ENCODE measurements around the gene PCDHGB5. TPM values are rescaled to one million over a fixed set of nuclear protein-coding genes. Genes with fewer than 3 reads are reported as not detected.

PCDHGB5 gene
- total and polyA plus RNA-seq, 2 of the 13 experiments (the other 11 are each of a cell fraction or from before 2014, with no cell fraction given): 0.08 to 0.44 TPM

DNA sequence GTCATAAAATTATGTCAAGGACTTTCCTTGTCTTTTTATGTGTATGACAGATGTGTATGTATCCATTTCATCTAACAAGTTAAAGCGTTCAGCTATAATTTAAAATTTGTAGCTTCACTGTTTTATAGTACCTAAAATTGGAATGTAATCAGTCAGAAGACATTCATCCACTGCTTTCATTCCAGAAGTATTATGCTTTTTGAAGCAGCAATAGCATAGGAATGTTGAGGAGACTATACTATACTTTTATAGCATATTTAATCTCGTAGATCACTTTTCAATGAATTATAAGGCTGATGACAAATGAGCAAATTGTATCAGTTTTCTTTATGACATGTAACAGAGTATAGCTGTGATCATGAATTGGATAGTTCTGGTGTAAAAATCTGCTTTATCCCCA lies 39.5 kb downstream of the PCDHGB5 start:
- ChIA-PET POLR2A (no interaction called here), CTCF (ENCODE audit: low intra/inter-chr PET ratio, low total read pairs) (no interaction called here)
- intact Hi-C loops (cut with micrococcal nuclease; ENCODE audit: unreplicated experiment): no loop called here
- no peak overlapping the region for H3K4me2 ChIP-seq (ENCODE audit: low read depth, low read length)
- in situ Hi-C loops (cut with HindIII; ENCODE audit: extremely low pct_ligation_motif_present, low pct_unique_long_range_greater_than_20kb): no loop called here
- H3K79me2 ChIP-seq (ENCODE audit: insufficient read depth, low read length): no peaks in the 10 kb centered on the region
- no TSS peak for BruUV-seq (replicated peaks)
- no peak for ATAC-seq
- FAIRE-seq: no peak
- WGBS (ENCODE audit: low lambda C conversion rate): 9% methylated on average over 2 of the region's 2 CpGs
- no peak for DNase-seq (ENCODE audit: low spot score)
- H3K9ac ChIP-seq (ENCODE audit: insufficient read depth, low read depth, low read length): no peak overlapping the region
- no peaks in the 10 kb centered on the region for H3K27me3 ChIP-seq (ENCODE audit: control insufficient read depth in 1 of 2, insufficient read depth in 2 of 2, low read length in 2 of 2)
- H3K4me3 ChIP-seq (replicated peaks in 1 of 3; ENCODE audit: insufficient read depth in 1 of 3, low read depth in 2 of 3, low read length in 3 of 3): no peak overlapping the region
- no peak overlapping the region for H2AFZ ChIP-seq (ENCODE audit: low read length)
- H4K20me1 ChIP-seq (ENCODE audit: insufficient read depth, low read length): no peaks in the 10 kb centered on the region
- peaks cover 1% of the 10 kb centered on the region; the same call in 1 of the 2 replicates for H3K9me3 ChIP-seq (ENCODE audit: low read length)
- no peak overlapping the region for H3K27ac ChIP-seq (ENCODE audit: extremely low read length, insufficient read depth, low read length)
- H3K4me1 ChIP-seq (ENCODE audit: insufficient read depth, low read length): no peaks in the 10 kb centered on the region
- H3K36me3 ChIP-seq (replicated peaks in 1 of 2; ENCODE audit: control insufficient read depth in 1 of 2, insufficient read depth in 2 of 2, low read length in 2 of 2): no peaks in the 10 kb centered on the region
- TF ChIP-seq, protein P1, sequence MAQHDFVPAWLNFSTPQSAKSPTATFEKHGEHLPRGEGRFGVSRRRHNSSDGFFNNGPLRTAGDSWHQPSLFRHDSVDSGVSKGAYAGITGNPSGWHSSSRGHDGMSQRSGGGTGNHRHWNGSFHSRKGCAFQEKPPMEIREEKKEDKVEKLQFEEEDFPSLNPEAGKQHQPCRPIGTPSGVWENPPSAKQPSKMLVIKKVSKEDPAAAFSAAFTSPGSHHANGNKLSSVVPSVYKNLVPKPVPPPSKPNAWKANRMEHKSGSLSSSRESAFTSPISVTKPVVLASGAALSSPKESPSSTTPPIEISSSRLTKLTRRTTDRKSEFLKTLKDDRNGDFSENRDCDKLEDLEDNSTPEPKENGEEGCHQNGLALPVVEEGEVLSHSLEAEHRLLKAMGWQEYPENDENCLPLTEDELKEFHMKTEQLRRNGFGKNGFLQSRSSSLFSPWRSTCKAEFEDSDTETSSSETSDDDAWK (CRISPR knock-in tag; IDR thresholded peaks at IDR 0.05): no peak
- no peak for TF ChIP-seq ZNF749 (CRISPR knock-in tag; IDR thresholded peaks at IDR 0.05; ENCODE audit: borderline replicate concordance)
- TF ChIP-seq, protein P2, sequence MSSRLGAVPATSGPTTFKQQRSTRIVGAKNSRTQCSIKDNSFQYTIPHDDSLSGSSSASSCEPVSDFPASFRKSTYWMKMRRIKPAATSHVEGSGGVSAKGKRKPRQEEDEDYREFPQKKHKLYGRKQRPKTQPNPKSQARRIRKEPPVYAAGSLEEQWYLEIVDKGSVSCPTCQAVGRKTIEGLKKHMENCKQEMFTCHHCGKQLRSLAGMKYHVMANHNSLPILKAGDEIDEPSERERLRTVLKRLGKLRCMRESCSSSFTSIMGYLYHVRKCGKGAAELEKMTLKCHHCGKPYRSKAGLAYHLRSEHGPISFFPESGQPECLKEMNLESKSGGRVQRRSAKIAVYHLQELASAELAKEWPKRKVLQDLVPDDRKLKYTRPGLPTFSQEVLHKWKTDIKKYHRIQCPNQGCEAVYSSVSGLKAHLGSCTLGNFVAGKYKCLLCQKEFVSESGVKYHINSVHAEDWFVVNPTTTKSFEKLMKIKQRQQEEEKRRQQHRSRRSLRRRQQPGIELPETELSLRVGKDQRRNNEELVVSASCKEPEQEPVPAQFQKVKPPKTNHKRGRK (CRISPR knock-in tag; IDR thresholded peaks at IDR 0.05): no peak
- TF ChIP-seq, protein P3, sequence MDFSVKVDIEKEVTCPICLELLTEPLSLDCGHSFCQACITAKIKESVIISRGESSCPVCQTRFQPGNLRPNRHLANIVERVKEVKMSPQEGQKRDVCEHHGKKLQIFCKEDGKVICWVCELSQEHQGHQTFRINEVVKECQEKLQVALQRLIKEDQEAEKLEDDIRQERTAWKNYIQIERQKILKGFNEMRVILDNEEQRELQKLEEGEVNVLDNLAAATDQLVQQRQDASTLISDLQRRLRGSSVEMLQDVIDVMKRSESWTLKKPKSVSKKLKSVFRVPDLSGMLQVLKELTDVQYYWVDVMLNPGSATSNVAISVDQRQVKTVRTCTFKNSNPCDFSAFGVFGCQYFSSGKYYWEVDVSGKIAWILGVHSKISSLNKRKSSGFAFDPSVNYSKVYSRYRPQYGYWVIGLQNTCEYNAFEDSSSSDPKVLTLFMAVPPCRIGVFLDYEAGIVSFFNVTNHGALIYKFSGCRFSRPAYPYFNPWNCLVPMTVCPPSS (IDR thresholded peaks at IDR 0.05): no peak
- no peak for TF ChIP-seq CEBPG (CRISPR knock-in tag; IDR thresholded peaks at IDR 0.05)
- TF ChIP-seq, protein P4, sequence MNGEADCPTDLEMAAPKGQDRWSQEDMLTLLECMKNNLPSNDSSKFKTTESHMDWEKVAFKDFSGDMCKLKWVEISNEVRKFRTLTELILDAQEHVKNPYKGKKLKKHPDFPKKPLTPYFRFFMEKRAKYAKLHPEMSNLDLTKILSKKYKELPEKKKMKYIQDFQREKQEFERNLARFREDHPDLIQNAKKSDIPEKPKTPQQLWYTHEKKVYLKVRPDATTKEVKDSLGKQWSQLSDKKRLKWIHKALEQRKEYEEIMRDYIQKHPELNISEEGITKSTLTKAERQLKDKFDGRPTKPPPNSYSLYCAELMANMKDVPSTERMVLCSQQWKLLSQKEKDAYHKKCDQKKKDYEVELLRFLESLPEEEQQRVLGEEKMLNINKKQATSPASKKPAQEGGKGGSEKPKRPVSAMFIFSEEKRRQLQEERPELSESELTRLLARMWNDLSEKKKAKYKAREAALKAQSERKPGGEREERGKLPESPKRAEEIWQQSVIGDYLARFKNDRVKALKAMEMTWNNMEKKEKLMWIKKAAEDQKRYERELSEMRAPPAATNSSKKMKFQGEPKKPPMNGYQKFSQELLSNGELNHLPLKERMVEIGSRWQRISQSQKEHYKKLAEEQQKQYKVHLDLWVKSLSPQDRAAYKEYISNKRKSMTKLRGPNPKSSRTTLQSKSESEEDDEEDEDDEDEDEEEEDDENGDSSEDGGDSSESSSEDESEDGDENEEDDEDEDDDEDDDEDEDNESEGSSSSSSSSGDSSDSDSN (CRISPR knock-in tag; IDR thresholded peaks at IDR 0.05): no peak
- no peak for TF ChIP-seq ZNF24 (IDR thresholded peaks at IDR 0.05)
- no peak for TF ChIP-seq TBX2 (CRISPR knock-in tag; IDR thresholded peaks at IDR 0.05; ENCODE audit: borderline replicate concordance)
- TF ChIP-seq ARNT (IDR thresholded peaks at IDR 0.05): no peak
- TF ChIP-seq NFE2L2 (IDR thresholded peaks at IDR 0.05; ENCODE audit: low read length): no peak
- TF ChIP-seq, protein P5, sequence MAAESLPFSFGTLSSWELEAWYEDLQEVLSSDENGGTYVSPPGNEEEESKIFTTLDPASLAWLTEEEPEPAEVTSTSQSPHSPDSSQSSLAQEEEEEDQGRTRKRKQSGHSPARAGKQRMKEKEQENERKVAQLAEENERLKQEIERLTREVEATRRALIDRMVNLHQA (CRISPR knock-in tag; IDR thresholded peaks at IDR 0.05): no peak
- no peak for TF ChIP-seq CEBPB (IDR thresholded peaks at IDR 0.05; ENCODE audit: borderline replicate concordance, low read depth, low read length)
- TF ChIP-seq, protein P6, sequence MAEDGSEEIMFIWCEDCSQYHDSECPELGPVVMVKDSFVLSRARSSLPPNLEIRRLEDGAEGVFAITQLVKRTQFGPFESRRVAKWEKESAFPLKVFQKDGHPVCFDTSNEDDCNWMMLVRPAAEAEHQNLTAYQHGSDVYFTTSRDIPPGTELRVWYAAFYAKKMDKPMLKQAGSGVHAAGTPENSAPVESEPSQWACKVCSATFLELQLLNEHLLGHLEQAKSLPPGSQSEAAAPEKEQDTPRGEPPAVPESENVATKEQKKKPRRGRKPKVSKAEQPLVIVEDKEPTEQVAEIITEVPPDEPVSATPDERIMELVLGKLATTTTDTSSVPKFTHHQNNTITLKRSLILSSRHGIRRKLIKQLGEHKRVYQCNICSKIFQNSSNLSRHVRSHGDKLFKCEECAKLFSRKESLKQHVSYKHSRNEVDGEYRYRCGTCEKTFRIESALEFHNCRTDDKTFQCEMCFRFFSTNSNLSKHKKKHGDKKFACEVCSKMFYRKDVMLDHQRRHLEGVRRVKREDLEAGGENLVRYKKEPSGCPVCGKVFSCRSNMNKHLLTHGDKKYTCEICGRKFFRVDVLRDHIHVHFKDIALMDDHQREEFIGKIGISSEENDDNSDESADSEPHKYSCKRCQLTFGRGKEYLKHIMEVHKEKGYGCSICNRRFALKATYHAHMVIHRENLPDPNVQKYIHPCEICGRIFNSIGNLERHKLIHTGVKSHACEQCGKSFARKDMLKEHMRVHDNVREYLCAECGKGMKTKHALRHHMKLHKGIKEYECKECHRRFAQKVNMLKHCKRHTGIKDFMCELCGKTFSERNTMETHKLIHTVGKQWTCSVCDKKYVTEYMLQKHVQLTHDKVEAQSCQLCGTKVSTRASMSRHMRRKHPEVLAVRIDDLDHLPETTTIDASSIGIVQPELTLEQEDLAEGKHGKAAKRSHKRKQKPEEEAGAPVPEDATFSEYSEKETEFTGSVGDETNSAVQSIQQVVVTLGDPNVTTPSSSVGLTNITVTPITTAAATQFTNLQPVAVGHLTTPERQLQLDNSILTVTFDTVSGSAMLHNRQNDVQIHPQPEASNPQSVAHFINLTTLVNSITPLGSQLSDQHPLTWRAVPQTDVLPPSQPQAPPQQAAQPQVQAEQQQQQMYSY (CRISPR knock-in tag; IDR thresholded peaks at IDR 0.05): no peak
- TF ChIP-seq ATF1 (CRISPR knock-in tag; IDR thresholded peaks at IDR 0.05): no peak
- no peak for TF ChIP-seq PAWR (CRISPR knock-in tag; IDR thresholded peaks at IDR 0.05; ENCODE audit: borderline replicate concordance)
- TF ChIP-seq HMG20A (CRISPR knock-in tag; IDR thresholded peaks at IDR 0.05; ENCODE audit: borderline replicate concordance): no peak
